ENCODE data around the gene PHEX. TPM values are rescaled to one million over a fixed set of nuclear protein-coding genes. Genes with fewer than 3 reads are reported as not detected.

Gene PHEX
- total and polyA plus RNA-seq, 2 experiments from 2014 or later = 0.05 to 0.21 TPM

GRCh38 chrX:22118161-22118830 lies 86.2 kb downstream of the PHEX start (continued):
- TF ChIP-seq, protein P1, sequence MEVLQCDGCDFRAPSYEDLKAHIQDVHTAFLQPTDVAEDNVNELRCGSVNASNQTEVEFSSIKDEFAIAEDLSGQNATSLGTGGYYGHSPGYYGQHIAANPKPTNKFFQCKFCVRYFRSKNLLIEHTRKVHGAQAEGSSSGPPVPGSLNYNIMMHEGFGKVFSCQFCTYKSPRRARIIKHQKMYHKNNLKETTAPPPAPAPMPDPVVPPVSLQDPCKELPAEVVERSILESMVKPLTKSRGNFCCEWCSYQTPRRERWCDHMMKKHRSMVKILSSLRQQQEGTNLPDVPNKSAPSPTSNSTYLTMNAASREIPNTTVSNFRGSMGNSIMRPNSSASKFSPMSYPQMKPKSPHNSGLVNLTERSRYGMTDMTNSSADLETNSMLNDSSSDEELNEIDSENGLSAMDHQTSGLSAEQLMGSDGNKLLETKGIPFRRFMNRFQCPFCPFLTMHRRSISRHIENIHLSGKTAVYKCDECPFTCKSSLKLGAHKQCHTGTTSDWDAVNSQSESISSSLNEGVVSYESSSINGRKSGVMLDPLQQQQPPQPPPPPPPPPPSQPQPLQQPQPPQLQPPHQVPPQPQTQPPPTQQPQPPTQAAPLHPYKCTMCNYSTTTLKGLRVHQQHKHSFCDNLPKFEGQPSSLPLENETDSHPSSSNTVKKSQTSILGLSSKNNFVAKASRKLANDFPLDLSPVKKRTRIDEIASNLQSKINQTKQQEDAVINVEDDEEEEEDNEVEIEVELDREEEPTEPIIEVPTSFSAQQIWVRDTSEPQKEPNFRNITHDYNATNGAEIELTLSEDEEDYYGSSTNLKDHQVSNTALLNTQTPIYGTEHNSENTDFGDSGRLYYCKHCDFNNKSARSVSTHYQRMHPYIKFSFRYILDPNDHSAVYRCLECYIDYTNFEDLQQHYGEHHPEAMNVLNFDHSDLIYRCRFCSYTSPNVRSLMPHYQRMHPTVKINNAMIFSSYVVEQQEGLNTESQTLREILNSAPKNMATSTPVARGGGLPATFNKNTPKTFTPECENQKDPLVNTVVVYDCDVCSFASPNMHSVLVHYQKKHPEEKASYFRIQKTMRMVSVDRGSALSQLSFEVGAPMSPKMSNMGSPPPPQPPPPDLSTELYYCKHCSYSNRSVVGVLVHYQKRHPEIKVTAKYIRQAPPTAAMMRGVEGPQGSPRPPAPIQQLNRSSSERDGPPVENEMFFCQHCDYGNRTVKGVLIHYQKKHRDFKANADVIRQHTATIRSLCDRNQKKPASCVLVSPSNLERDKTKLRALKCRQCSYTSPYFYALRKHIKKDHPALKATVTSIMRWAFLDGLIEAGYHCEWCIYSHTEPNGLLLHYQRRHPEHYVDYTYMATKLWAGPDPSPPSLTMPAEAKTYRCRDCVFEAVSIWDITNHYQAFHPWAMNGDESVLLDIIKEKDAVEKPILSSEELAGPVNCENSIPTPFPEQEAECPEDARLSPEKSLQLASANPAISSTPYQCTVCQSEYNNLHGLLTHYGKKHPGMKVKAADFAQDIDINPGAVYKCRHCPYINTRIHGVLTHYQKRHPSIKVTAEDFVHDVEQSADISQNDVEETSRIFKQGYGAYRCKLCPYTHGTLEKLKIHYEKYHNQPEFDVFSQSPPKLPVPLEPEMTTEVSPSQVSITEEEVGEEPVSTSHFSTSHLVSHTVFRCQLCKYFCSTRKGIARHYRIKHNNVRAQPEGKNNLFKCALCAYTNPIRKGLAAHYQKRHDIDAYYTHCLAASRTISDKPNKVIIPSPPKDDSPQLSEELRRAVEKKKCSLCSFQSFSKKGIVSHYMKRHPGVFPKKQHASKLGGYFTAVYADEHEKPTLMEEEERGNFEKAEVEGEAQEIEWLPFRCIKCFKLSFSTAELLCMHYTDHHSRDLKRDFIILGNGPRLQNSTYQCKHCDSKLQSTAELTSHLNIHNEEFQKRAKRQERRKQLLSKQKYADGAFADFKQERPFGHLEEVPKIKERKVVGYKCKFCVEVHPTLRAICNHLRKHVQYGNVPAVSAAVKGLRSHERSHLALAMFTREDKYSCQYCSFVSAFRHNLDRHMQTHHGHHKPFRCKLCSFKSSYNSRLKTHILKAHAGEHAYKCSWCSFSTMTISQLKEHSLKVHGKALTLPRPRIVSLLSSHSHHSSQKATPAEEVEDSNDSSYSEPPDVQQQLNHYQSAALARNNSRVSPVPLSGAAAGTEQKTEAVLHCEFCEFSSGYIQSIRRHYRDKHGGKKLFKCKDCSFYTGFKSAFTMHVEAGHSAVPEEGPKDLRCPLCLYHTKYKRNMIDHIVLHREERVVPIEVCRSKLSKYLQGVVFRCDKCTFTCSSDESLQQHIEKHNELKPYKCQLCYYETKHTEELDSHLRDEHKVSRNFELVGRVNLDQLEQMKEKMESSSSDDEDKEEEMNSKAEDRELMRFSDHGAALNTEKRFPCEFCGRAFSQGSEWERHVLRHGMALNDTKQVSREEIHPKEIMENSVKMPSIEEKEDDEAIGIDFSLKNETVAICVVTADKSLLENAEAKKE (CRISPR knock-in tag; IDR thresholded peaks at IDR 0.05) = no peak
- TF ChIP-seq CREB1 (CRISPR knock-in tag; IDR thresholded peaks at IDR 0.05; ENCODE audit: low read depth) (no peak), EZH2phosphoT487 (IDR thresholded peaks at IDR 0.05; ENCODE audit: unreplicated experiment) (no peak), CTCF (conservative IDR thresholded peaks at IDR 0.05; ENCODE audit: low read depth in 2 of 2) (no peak), ZNF114 (CRISPR knock-in tag; IDR thresholded peaks at IDR 0.05) (no peak), JUNB (IDR thresholded peaks at IDR 0.05; ENCODE audit: unreplicated experiment) (no peak), NANOG (IDR thresholded peaks at IDR 0.05; ENCODE audit: borderline replicate concordance) (no peak), POLR2AphosphoS5 (IDR thresholded peaks at IDR 0.05; ENCODE audit: low read depth) (no peak)
